GM23248 (cell line): Measurements from ENCODE around the gene SMIM29. TPM values are rescaled to one million over a fixed set of nuclear protein-coding genes. Genes with fewer than 3 reads are reported as not detected.
A peak's percentile ranks its signal among the peaks of the same experiment; 100 is the strongest.

ENCODE experiments used
- DNase-seq: peaks from one replicate; pipeline ENCODE4 v3.0.0-alpha.2; 2015
- H2AFZ ChIP-seq: fragments of 200-600 bp; sonication (generic); 2 replicates; pipeline ENCODE4 v1.6.1; 2016; ENCODE audit warnings: antibody characterized with exemption
- H3F3A ChIP-seq: fragments of 200-600 bp; sonication (generic); 2 replicates; pipeline ENCODE4 v1.6.1; 2016; ENCODE audit warnings: mild to moderate bottlenecking, antibody characterized with exemption, mixed run types; ENCODE audit not compliant: insufficient read depth
- H3K27ac ChIP-seq: fragments of 200-600 bp; sonication (generic); 2 replicates; pipeline ENCODE4 v1.5.1; 2016; ENCODE audit warnings: mild to moderate bottlenecking
- H3K27me3 ChIP-seq: fragments of 200-600 bp; sonication (generic); replicated peaks from 2 replicates; pipeline ENCODE4 v1.6.1; 2016; ENCODE audit warnings: mild to moderate bottlenecking; ENCODE audit not compliant: insufficient read depth
- H3K36me3 ChIP-seq: fragments of 200-600 bp; sonication (generic); 2 replicates; pipeline ENCODE4 v1.6.1; 2016; ENCODE audit warnings: low read depth, mild to moderate bottlenecking
- H3K4me1 ChIP-seq: fragments of 200-600 bp; sonication (generic); 2 replicates; pipeline ENCODE4 v1.6.1; 2016; ENCODE audit warnings: mild to moderate bottlenecking; ENCODE audit not compliant: insufficient read depth
- H3K4me2 ChIP-seq: fragments of 200-600 bp; sonication (generic); one replicate; pipeline ENCODE4 v1.6.1; 2016; ENCODE audit warnings: mild to moderate bottlenecking; ENCODE audit not compliant: unreplicated experiment
- H3K4me3 ChIP-seq: fragments of 200-600 bp; sonication (generic); 2 replicates; pipeline ENCODE4 v1.5.1; 2016; ENCODE audit warnings: mild to moderate bottlenecking
- H3K79me2 ChIP-seq: fragments of 200-600 bp; sonication (generic); 2 replicates; pipeline ENCODE4 v1.6.1; 2016; ENCODE audit warnings: mild to moderate bottlenecking; ENCODE audit not compliant: insufficient read depth
- H3K9ac ChIP-seq: fragments of 200-600 bp; sonication (generic); 2 replicates; pipeline ENCODE4 v1.6.1; 2016; ENCODE audit warnings: mild to moderate bottlenecking
- H3K9me2 ChIP-seq: fragments of 200-600 bp; sonication (generic); 2 replicates; pipeline ENCODE4 v1.6.1; 2016; ENCODE audit warnings: mixed run types, mild to moderate bottlenecking, moderate library complexity; ENCODE audit not compliant: insufficient read depth
- H3K9me3 ChIP-seq: fragments of 200-600 bp; sonication (generic); one replicate; pipeline ENCODE4 v1.6.1; 2017; ENCODE audit warnings: low read depth
- H4K20me1 ChIP-seq: fragments of 200-600 bp; sonication (generic); 2 replicates; pipeline ENCODE4 v1.6.0; 2016; ENCODE audit not compliant: insufficient read depth
- EZH2 ChIP-seq: fragments of 200-600 bp; sonication (generic); IDR thresholded peaks from 2 replicates; pipeline ENCODE4 v1.6.1; 2018; ENCODE audit warnings: antibody characterized with exemption, mild to moderate bottlenecking; ENCODE audit not compliant: insufficient read depth, poor library complexity, severe bottlenecking
- EZH2phosphoT487 ChIP-seq: fragments of 200-600 bp; sonication (generic); IDR thresholded peaks from 2 replicates; pipeline ENCODE4 v1.6.1; 2018; ENCODE audit warnings: antibody characterized with exemption, moderate library complexity, mild to moderate bottlenecking, low read depth; ENCODE audit not compliant: insufficient read depth
- WGBS, 2 experiments: methylation state at CpG; one replicate each; pipeline ENCODE4 v1.1.6; 2015 to 2017; ENCODE audit warnings: low lambda C conversion rate in 2 of 2, low coverage in 1 of 2; ENCODE audit errors: missing lambda C conversion rate in 2 of 2; 5-methylcytosine and 5-hydroxymethylcytosine counted together
- in situ Hi-C: fragments of 300-500 bp; cut with MboI; formaldehyde crosslinking; loops from 2 replicates; pipeline ENCODE4 v1.15.0; 2020
- polyA plus RNA-seq: library from polyadenylated mRNA; unstranded; fragments of >200 nt; fragmentation: Nextera tagmentation; extraction: Ambion mirVana; gene quantifications from 2 replicates; pipeline ENCODE4 v1.2.1, GENCODE V29; 2016
- total RNA-seq: library from RNA; depleted of rRNA; stranded (reverse); fragments of >200 nt; shearing (Covaris generic); gene quantifications from 2 replicates; pipeline ENCODE4 v1.2.3, GENCODE V29; 2014

SMIM29 gene
- total and polyA plus RNA-seq, 2 experiments from 2014 or later = 35.1 to 55.1 TPM

DNA sequence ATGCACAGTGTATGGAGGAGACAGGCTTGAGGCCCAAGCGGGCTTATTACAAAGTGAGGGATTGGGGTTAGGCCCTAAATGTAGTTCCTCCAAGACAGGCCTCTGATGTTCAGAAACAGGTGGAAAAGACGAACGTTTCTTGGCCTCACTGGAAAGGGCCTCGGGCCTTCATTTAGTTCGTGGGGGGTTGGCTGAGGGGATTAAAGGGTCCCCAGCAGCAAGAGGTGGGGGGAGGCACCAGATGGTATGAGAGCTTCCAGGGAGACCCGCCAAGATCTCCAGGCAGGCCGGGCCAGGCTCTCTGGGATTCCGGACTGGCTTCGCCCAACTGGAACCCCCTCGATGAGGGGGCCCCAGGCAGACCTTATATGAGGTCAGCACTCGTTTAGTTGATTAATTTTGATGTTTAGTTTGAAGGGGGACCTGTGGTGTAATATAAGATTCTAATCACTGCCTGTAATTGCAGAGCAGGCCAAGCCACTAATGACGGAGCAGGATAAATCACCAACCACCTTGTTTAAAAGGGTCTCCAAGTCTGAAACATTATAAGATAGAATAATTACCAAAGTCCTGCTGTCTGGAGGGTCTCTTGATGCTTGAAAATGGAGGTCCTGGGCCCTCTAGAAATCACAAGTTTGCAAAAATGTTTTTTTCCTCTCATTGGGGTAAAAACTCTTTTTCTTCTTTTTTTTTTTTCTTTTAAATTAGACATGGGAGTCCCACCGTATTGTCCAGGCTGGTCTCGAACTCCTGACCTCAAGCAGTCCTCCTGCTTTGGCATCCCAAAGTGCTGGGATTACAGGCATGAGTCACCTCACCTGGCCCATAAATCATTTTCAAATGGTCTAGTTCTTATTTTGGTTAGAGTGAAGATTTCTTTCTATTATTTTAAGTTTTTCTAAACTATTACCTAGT, 10.0 kb downstream of the SMIM29 start:
- peaks cover 40% of the 10 kb centered on the region for H3F3A ChIP-seq
- no peaks in the 10 kb centered on the region for H4K20me1 ChIP-seq
- TF ChIP-seq EZH2 (no peak), EZH2phosphoT487 (no peak)
- H2AFZ ChIP-seq = no peak overlapping the region
- H3K4me1 ChIP-seq = peaks cover 45% of the 10 kb centered on the region
- peak overlapping the region; percentile 97 for H3K4me3 ChIP-seq
- H3K27ac ChIP-seq = no peak overlapping the region
- in situ Hi-C loops = no loop called here
- H3K9ac ChIP-seq = peak overlapping the region; percentile 88
- WGBS, 2 experiments = 82 to 86% methylated on average over 14 of the region's 14 CpGs
- H3K27me3 ChIP-seq = no peaks in the 10 kb centered on the region
- DNase-seq = peak; percentile 28
- no peaks in the 10 kb centered on the region for H3K9me3 ChIP-seq
- peak overlapping the region; percentile 96 for H3K4me2 ChIP-seq
- H3K79me2 ChIP-seq = peaks cover 41% of the 10 kb centered on the region
- peaks cover 6% of the 10 kb centered on the region; the same call in 1 of the 2 replicates for H3K36me3 ChIP-seq
- no peaks in the 10 kb centered on the region for H3K9me2 ChIP-seq

DNA sequence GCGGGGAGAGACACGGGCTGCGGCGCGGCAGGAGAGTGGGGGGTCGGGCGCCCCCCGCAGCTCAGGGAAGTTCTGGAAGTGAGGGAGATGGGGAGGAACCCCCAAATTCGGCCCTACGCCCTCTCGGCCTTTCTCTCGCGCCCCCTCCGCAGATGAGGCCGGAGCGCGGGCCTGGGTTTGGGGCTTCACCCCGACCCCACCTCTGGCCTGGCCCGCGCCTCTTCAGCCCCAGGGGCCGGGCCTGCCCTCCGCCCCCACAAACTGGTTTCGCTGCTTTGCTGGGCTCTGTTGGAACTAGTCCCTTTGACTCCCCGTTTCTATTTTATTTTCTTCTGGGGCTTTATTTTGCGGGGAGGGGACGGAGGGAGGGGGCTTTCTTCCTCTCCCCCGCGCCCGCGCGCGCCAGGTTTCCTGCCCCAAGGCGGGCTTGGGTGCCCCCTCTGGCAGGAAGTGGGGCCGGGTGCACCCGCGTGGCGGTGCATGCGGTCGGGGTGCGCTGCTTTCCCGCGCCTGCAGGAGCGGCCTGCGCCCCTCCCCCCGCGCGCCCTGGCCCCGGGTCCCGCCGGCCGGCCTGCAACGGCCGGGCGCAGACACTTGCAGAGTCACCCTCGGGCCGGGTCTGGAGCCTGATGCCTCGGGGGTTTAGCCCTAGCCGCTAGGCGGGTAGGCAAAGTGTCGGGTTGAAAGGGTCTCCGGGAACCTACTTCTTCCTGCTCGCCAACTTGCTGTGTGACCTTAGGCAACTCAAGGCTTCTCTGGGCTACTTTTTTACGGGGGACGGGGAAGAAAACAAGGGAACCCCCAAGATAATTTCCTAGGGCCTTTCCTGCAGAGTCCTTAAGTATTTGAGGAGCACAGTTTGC, 10.9 kb downstream of the SMIM29 start:
- Histone ChIP-seq H3K27me3 (no peaks in the 10 kb centered on the region), H3K9me3 (no peaks in the 10 kb centered on the region), H3K4me2 (peak overlapping the region; percentile 96), H3K4me3 (peak overlapping the region; percentile 97), H2AFZ (peak overlapping the region; percentile 73), H3K27ac (peak overlapping the region; percentile 36), H3K9ac (peak overlapping the region; percentile 88), H3K79me2 (peaks cover 41% of the 10 kb centered on the region), H4K20me1 (no peaks in the 10 kb centered on the region), H3K36me3 (peaks cover 6% of the 10 kb centered on the region; the same call in 1 of the 2 replicates), H3K9me2 (no peaks in the 10 kb centered on the region), H3F3A (peaks cover 38% of the 10 kb centered on the region), H3K4me1 (peaks cover 36% of the 10 kb centered on the region)
- peak; percentile 63 for DNase-seq
- TF ChIP-seq EZH2 (no peak), EZH2phosphoT487 (no peak)
- in situ Hi-C loops = no loop called here
- WGBS, 2 experiments = 18 to 24% methylated on average over 36 to 64 of the region's 64 CpGs

DNA sequence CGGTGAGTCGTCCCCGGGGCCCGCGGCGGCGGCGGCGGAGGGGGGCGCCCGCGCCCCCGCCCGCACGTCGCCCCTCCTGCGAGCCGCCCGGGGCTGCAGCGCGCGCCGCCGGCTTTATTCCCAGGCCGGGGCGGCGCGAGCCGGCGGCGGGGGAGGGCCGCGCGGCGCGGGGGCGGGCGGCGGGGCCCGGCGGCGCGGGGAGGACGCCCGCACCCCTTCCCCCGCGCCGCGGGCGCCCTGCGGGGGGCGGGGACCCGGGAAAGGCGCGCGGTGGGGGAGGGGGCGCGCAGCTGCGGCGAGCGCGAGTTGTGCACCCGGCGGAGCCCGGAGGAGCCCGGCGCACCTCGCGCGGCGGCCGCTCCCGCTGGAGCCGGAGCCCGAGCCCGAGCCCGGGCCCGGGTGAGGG, 11.5 kb downstream of the SMIM29 start:
- Histone ChIP-seq H2AFZ (peak overlapping the region; percentile 73), H3K9me3 (no peaks in the 10 kb centered on the region), H3K4me3 (peak overlapping the region; percentile 97), H3K36me3 (peaks cover 6% of the 10 kb centered on the region; the same call in 1 of the 2 replicates), H3K9ac (peak overlapping the region; percentile 88), H3F3A (peaks cover 33% of the 10 kb centered on the region), H3K79me2 (peaks cover 41% of the 10 kb centered on the region), H3K27ac (peak overlapping the region; percentile 42; the same call in 1 of the 2 replicates), H3K9me2 (no peaks in the 10 kb centered on the region), H3K4me2 (peak overlapping the region; percentile 96), H4K20me1 (no peaks in the 10 kb centered on the region), H3K27me3 (no peaks in the 10 kb centered on the region), H3K4me1 (peaks cover 30% of the 10 kb centered on the region)
- in situ Hi-C loops = no loop called here
- TF ChIP-seq EZH2phosphoT487 (no peak), EZH2 (no peak)
- peak; percentile 64 for DNase-seq
- 1 to 10% methylated on average over 2 to 15 of the region's 78 CpGs for WGBS, 2 experiments
